Spleen (tissue), 7 donors: ENCODE results near the gene MUCL3.

Experiments
- CTCF ChIP-seq, 11 experiments: fragments of 200-600 bp in 7 of 11; fragments of 450-650 bp in 4 of 11; sonication (generic) in 4 of 11; IDR thresholded peaks in 8 of 11; conservative IDR thresholded peaks in 3 of 11; 1 replicate in 7 of 11; 2 replicates in 4 of 11; pipeline versions ENCODE4 v1.4.0 to v1.8.0; 2016 to 2021; ENCODE audit warnings: antibody characterized with exemption in 11 of 11, inconsistent platforms in 4 of 11, mild to moderate bottlenecking in 1 of 11
- POLR2A ChIP-seq, 3 donors: fragments of 450-650 bp; IDR thresholded peaks; one replicate each; pipeline ENCODE4 v1.5.1; 2017; ENCODE audit warnings: antibody characterized with exemption in 3 of 3, mild to moderate bottlenecking in 1 of 3
- donor health status: DM: no; HTN: no; CAD: no; lungs with moderate emphysema.
- donor health status: DM: no; HTN: no; CAD: no.
- donor health status: DM: no; HTN: no; CAD: no.

GRCh38 chr6:30926644-30927043 lies 14.1 kb upstream of the MUCL3 start:
- TF ChIP-seq CTCF (IDR thresholded peaks at IDR 0.05 in 8 of 11, conservative IDR thresholded peaks at IDR 0.05 in 3 of 11) (no peak), POLR2A (IDR thresholded peaks at IDR 0.05) (no peak)
